Gastrocnemius medialis (tissue), 4 donors: ENCODE results near the gene AFP. TPM values are rescaled to one million over a fixed set of nuclear protein-coding genes. Genes with fewer than 3 reads are reported as not detected.

Experiments used
- ATAC-seq, 2 donors: fragments of 150-250 bp; one replicate each; pipeline ENCODE4 v1.9.1; 2016
- DNase-seq, 2 donors: peaks; one replicate each; pipeline ENCODE4 v3.0.0-alpha.2; 2019
- H3K27ac ChIP-seq, 4 donors: fragments of 200-600 bp; sonication (generic); 1 replicate in 1 of 4; 2 replicates in 3 of 4; pipeline ENCODE4 v1.5.1; 2016 to 2018; ENCODE audit warnings: mild to moderate bottlenecking in 2 of 4, moderate library complexity in 1 of 4
- H3K27me3 ChIP-seq, 3 donors: fragments of 200-600 bp; sonication (generic) in 2 of 3; 1 replicate in 1 of 3; 2 replicates in 2 of 3; pipeline versions ENCODE4 v1.5.1 to v1.6.0; 2016 to 2019; ENCODE audit warnings: mild to moderate bottlenecking in 1 of 3, moderate library complexity in 1 of 3
- H3K36me3 ChIP-seq, 2 donors: fragments of 200-600 bp; sonication (generic) in 1 of 2; one replicate each; pipeline ENCODE4 v1.5.1; 2017 to 2018
- H3K4me1 ChIP-seq, 2 donors: fragments of 200-600 bp; sonication (generic) in 1 of 2; one replicate each; pipeline ENCODE4 v1.5.1; 2016 to 2017; ENCODE audit warnings: mild to moderate bottlenecking in 2 of 2
- H3K4me3 ChIP-seq, 4 donors: fragments of 200-600 bp; sonication (generic) in 3 of 4; 1 replicate in 1 of 4; 2 replicates in 3 of 4; pipeline ENCODE4 v1.5.1; 2016 to 2019; ENCODE audit warnings: mild to moderate bottlenecking in 2 of 4
- H3K9me3 ChIP-seq, 3 donors: fragments of 200-600 bp; sonication (generic) in 2 of 3; 1 replicate in 1 of 3; 2 replicates in 2 of 3; pipeline ENCODE4 v1.5.1; 2016 to 2019
- POLR2A ChIP-seq, 2 donors: fragments of 450-650 bp; IDR thresholded peaks; one replicate each; pipeline ENCODE4 v1.6.1; 2017; ENCODE audit warnings: antibody characterized with exemption in 2 of 2, mild to moderate bottlenecking in 2 of 2, moderate library complexity in 2 of 2
- in situ Hi-C, 4 donors: fragments of 200-750 bp; cut with MboI; loops; one replicate each; pipeline versions ENCODE4 v1.15.0 to v1.8.0; 2017; ENCODE audit warnings: low sequenced_read_pairs in 4 of 4
- intact Hi-C: fragments of 100-400 bp; cut with DNase I; formaldehyde crosslinking; loops from one replicate; pipeline ENCODE4 v1.15.1; 2023; ENCODE audit warnings: low total_unique reads
- total RNA-seq, 4 donors: library from RNA; depleted of rRNA; stranded (reverse); fragments of >200 nt; gene quantifications; one replicate each; pipeline versions ENCODE4 v1.1.0 to v1.2.3, GENCODE V29; 2016
- TF ChIP-seq, protein P1 (sequence below), 5 experiments: fragments of 450-650 bp in 3 of 5; fragments of 200-600 bp in 2 of 5; sonication (generic) in 2 of 5; IDR thresholded peaks in 4 of 5; conservative IDR thresholded peaks in 1 of 5; 1 replicate in 4 of 5; 2 replicates in 1 of 5; pipeline ENCODE4 v1.5.1; 2016 to 2019; ENCODE audit warnings: antibody characterized with exemption in 5 of 5, mild to moderate bottlenecking in 3 of 5, moderate library complexity in 3 of 5

AFP gene
- total RNA-seq, 4 donors from 2014 or later, result not detected

DNA sequence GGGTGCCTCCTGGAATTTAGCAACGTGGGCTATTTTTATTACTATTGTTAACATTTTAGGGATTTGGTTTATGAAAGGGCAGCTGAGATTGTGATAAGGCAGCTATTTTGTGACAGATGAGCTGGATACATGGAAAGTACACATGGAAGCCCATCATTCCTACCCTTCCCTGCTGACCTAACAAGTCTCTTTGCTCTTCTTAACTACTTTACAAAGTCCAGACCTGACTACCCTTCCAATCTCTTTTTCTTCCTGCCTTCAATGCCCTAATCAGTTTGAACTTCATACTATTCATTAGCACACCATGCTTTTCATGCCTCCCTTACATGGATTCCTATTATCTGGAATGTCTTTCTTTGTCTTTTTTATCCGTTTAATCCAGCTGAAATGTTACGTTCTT, 9.4 kb upstream of the AFP start:
- ATAC-seq (no peak), DNase-seq (no peak)
- Histone ChIP-seq H3K4me1 (no peaks in the 10 kb centered on the region), H3K4me3 (no peak overlapping the region), H3K27me3 (no peaks in the 10 kb centered on the region), H3K9me3 (no peaks in the 10 kb centered on the region), H3K36me3 (no peaks in the 10 kb centered on the region), H3K27ac (no peak overlapping the region)
- in situ Hi-C loops (no loop called here), intact Hi-C loops (no loop called here)
- TF ChIP-seq POLR2A (IDR thresholded peaks at IDR 0.05), result no peak
- TF ChIP-seq, protein P1, sequence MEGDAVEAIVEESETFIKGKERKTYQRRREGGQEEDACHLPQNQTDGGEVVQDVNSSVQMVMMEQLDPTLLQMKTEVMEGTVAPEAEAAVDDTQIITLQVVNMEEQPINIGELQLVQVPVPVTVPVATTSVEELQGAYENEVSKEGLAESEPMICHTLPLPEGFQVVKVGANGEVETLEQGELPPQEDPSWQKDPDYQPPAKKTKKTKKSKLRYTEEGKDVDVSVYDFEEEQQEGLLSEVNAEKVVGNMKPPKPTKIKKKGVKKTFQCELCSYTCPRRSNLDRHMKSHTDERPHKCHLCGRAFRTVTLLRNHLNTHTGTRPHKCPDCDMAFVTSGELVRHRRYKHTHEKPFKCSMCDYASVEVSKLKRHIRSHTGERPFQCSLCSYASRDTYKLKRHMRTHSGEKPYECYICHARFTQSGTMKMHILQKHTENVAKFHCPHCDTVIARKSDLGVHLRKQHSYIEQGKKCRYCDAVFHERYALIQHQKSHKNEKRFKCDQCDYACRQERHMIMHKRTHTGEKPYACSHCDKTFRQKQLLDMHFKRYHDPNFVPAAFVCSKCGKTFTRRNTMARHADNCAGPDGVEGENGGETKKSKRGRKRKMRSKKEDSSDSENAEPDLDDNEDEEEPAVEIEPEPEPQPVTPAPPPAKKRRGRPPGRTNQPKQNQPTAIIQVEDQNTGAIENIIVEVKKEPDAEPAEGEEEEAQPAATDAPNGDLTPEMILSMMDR (IDR thresholded peaks at IDR 0.05 in 4 of 5, conservative IDR thresholded peaks at IDR 0.05 in 1 of 5), result no peak

DNA sequence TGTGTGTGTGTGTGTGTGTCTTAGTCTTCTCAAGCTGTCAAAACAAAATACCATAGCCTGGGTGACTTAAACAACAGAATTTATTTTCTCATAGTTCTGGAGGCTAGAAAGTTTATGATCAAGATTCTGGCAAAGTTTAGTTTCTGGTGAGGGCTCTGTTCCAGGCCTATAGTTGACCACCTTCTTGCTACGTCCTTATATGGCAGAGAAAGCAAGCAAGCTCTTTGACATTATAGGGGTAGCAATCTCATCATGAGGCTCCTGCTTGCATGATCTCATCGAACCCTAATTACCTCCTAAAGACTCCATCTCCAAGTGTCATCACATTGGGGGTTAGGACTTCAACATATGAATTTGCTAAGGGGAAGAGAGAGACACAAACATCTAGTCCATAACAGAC, 6.9 kb upstream of the AFP start:
- in situ Hi-C loops (no loop called here), intact Hi-C loops (no loop called here)
- DNase-seq (no peak), ATAC-seq (no peak)
- TF ChIP-seq, protein P1 (IDR thresholded peaks at IDR 0.05 in 4 of 5, conservative IDR thresholded peaks at IDR 0.05 in 1 of 5), result no peak
- TF ChIP-seq POLR2A (IDR thresholded peaks at IDR 0.05), result no peak
- Histone ChIP-seq H3K4me3 (no peak overlapping the region), H3K4me1 (no peaks in the 10 kb centered on the region), H3K27ac (no peak overlapping the region), H3K9me3 (no peaks in the 10 kb centered on the region), H3K36me3 (no peaks in the 10 kb centered on the region), H3K27me3 (no peaks in the 10 kb centered on the region)

DNA sequence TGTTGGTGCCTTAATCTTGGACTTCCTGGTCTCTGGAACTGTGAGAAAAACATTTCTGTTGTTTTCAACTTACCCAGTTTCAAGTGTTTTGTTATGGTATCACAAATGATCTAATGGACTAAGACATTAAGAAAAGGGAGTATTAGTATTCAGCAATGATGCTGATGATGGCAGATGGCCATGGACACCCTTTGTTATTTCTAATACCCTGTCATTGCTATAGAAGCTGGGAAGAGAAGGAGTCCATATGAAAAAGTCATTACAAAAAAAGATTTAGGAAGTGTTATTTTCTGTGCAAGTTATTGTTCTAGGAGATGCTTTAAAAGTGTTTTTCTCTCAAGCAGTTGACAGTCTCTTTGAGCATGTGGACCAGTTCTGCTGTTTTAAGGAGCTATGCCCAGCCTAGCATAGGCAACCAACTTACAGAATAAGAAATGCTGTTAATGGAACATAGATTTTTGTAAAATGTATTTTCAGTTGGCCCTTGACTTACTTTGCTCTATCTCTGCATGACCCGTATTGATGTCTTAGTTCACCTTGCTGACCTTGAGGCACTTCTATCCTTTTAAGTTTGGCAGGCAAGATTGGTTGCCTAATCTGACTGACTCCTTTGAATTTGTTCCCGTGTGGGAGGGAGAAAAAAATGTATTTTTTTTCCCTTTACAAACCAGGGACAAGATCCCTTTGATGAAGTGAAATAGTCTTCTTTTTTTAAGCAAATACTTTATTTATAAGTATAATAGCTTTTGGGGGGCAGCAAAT, 6.0 kb upstream of the AFP start:
- no peak for ATAC-seq
- in situ Hi-C loops (no loop called here), intact Hi-C loops (no loop called here)
- DNase-seq, result no peak
- Histone ChIP-seq H3K27me3 (no peaks in the 10 kb centered on the region), H3K36me3 (no peaks in the 10 kb centered on the region), H3K27ac (no peak overlapping the region), H3K4me3 (no peak overlapping the region), H3K4me1 (no peaks in the 10 kb centered on the region), H3K9me3 (no peaks in the 10 kb centered on the region)
- TF ChIP-seq POLR2A (IDR thresholded peaks at IDR 0.05), result no peak
- TF ChIP-seq, protein P1 (IDR thresholded peaks at IDR 0.05 in 4 of 5, conservative IDR thresholded peaks at IDR 0.05 in 1 of 5), result no peak

DNA sequence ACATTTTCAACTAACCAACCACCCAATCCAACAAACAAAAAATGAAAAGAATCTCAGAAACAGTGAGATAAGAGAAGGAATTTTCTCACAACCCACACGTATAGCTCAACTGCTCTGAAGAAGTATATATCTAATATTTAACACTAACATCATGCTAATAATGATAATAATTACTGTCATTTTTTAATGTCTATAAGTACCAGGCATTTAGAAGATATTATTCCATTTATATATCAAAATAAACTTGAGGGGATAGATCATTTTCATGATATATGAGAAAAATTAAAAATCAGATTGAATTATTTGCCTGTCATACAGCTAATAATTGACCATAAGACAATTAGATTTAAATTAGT, 4.2 kb upstream of the AFP start:
- no peak for TF ChIP-seq POLR2A (IDR thresholded peaks at IDR 0.05)
- TF ChIP-seq, protein P1 (IDR thresholded peaks at IDR 0.05 in 4 of 5, conservative IDR thresholded peaks at IDR 0.05 in 1 of 5), result no peak
- intact Hi-C loops (no loop called here), in situ Hi-C loops (no loop called here)
- H3K4me1 ChIP-seq, result no peaks in the 10 kb centered on the region
- DNase-seq, result no peak
- no peaks in the 10 kb centered on the region for H3K9me3 ChIP-seq
- H3K4me3 ChIP-seq, result no peak overlapping the region
- H3K27me3 ChIP-seq, result no peaks in the 10 kb centered on the region
- H3K36me3 ChIP-seq, result no peaks in the 10 kb centered on the region
- ATAC-seq, result no peak
- no peak overlapping the region for H3K27ac ChIP-seq
